Ishikawa (cell line): Measurements from ENCODE around the gene CHPT1.
A peak's percentile ranks its signal among the peaks of the same experiment; 100 is the strongest.

Source experiments
- CEBPB ChIP-seq: IDR thresholded peaks from 2 replicates; pipeline ENCODE4 v1.6.1; 2012
- CREB1 ChIP-seq: IDR thresholded peaks from 2 replicates; pipeline ENCODE4 v1.6.1; 2012; ENCODE audit warnings: low read depth
- EGR1 ChIP-seq: IDR thresholded peaks from 2 replicates; pipeline ENCODE4 v1.6.1; 2012
- EP300 ChIP-seq: IDR thresholded peaks from 2 replicates; pipeline ENCODE4 v1.6.1; 2012; ENCODE audit warnings: borderline replicate concordance
- FOXM1 ChIP-seq: IDR thresholded peaks from 2 replicates; pipeline ENCODE4 v1.6.1; 2012; ENCODE audit warnings: low read depth, borderline replicate concordance
- MAX ChIP-seq: IDR thresholded peaks from 2 replicates; pipeline ENCODE4 v1.6.1; 2012
- NFIC ChIP-seq: IDR thresholded peaks from 2 replicates; pipeline ENCODE4 v1.6.1; 2012
- RAD21 ChIP-seq: IDR thresholded peaks from 2 replicates; pipeline ENCODE4 v1.6.1; 2012; ENCODE audit warnings: low read depth
- REST ChIP-seq: IDR thresholded peaks from 2 replicates; pipeline ENCODE4 v1.6.1; 2012; ENCODE audit warnings: low read depth, mild to moderate bottlenecking
- TAF1 ChIP-seq: IDR thresholded peaks from 2 replicates; pipeline ENCODE4 v1.6.1; 2012; ENCODE audit warnings: low read depth, mild to moderate bottlenecking
- TCF12 ChIP-seq: IDR thresholded peaks from 2 replicates; pipeline ENCODE4 v1.6.1; 2012; ENCODE audit warnings: low read depth
- TEAD4 ChIP-seq: IDR thresholded peaks from 2 replicates; pipeline ENCODE4 v1.6.1; 2012
- USF1 ChIP-seq: IDR thresholded peaks from 2 replicates; pipeline ENCODE4 v1.6.1; 2012
- YY1 ChIP-seq: IDR thresholded peaks from 2 replicates; pipeline ENCODE4 v1.6.1; 2012; ENCODE audit warnings: low read depth
- ZBTB7A ChIP-seq: IDR thresholded peaks from 2 replicates; pipeline ENCODE4 v1.6.1; 2012; ENCODE audit warnings: low read depth

CHPT1 gene

DNA sequence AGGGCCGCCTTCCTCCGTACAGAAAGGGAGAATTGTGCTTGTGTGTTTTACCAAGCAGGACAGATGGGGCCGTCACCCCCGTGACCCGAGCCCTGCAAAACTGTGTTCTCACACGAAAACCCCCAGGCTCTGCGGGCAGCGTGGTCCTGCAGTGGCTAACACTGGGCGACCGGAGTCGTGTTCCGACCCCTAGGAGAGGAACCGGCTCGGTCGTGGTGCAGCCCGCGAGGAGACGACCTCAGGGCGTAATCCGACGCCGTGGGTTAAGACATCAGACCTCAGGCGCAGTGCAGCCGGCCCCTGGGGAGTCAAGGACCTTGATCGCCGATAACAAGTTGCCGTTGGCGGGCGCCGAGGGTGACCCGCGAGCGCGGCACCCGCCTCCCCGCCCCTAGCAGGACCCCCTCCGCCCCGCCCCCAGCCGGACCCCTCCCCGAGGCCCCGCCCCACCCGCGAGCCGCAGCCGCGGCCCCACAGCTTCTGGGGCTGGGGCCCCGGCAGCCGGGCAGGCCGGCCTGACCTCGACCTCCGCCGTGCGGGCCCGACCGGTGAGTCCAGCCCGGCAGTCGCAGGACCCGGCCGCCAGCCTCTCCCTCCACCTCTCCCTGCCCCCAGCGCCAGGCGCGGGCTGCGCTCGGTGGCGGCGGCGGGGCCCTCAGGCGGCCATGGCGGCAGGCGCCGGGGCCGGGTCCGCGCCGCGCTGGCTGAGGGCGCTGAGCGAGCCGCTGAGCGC lies at the start of gene CHPT1:
CHPT1 (plus strand) TSS at position 444 of the 733 bp plus-strand sequence; CDS start at position 666, 222 bp downstream.
- TF ChIP-seq ZBTB7A (peak; percentile 46; the same call in 1 of the 2 replicates), EGR1 (no peak), MAX (0 out of 2 replicates have a peak, but pooled peaks have one; percentile 28), TEAD4 (no peak), YY1 (peak; percentile 64; the same call in 1 of the 2 replicates), EP300 (no peak), REST (no peak), CEBPB (no peak)

- TF ChIP-seq EP300 (no peak), RAD21 (no peak), TEAD4 (no peak), USF1 (no peak), TCF12 (no peak), EGR1 (no peak), NFIC (no peak)
Observed at GRCh38 chr12:101647711-101648110, 49.7 kb upstream of the CHPT1 start.

DNA sequence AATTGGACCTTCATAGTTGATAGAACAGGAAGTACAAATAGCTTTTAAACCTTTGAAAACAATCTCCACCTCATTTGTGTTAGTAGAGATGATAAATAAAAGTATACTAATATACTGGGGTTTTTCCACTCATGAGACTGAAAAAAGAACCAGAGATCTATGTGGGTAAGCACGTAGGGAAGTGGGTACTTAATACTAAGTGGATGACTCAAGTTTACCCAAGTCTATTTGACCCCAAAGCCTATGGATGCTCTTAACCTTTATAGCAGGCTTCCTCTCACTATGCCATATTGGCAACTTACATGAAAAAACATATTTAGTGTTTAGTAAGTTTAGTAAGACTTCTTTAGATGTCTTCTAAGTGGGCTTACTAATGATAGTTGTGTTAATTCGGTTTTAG lies 49.2 kb upstream of the CHPT1 start:
- TF ChIP-seq TEAD4 (no peak), TCF12 (no peak), TAF1 (no peak), NFIC (no peak), REST (no peak), EGR1 (no peak), ZBTB7A (no peak), YY1 (no peak), EP300 (no peak), CEBPB (no peak), RAD21 (no peak), USF1 (no peak), FOXM1 (no peak), MAX (no peak), CREB1 (no peak)

DNA sequence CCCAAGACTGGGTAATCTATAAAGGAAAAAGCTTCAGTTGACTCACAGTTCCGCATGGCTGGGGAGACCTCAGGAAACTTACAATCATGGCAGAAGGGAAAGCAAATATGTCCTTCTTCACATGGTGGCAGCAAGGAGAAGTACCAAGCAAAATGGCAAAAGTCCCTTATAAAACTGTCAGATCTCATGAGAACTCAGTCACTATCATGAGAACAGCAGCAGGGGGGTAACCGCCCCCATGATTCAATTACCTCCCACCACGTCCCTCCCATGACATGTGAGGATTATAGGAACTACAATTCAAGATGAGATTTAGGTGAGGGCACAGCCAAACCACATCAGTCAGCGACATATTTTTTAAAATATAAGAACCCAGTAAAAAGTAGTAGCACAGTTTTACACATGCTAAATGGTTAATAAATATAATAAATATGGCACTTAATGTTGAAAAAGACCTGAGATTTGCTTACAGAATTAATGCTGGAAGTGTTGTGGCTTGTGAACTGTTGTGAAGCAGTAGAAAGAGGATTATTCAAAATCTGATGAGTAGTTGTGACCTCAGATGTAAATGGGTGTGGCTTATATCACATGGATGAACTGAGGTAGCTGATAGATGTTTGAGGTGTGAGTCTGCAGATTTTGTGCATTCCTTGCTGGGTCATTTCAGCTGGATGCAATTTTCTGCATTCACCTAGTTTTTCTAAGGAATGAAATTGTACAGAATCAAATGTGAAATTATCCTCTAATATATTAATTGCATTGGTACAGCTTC lies 46.9 kb upstream of the CHPT1 start:
- TF ChIP-seq REST: no peak
- TF ChIP-seq TCF12: no peak
- TF ChIP-seq CREB1: no peak
- no peak for TF ChIP-seq TAF1
- no peak for TF ChIP-seq USF1
- TF ChIP-seq TEAD4: no peak
- TF ChIP-seq EP300: no peak
- TF ChIP-seq FOXM1: no peak
- no peak for TF ChIP-seq ZBTB7A
- TF ChIP-seq EGR1: no peak
- TF ChIP-seq CEBPB: no peak
- TF ChIP-seq RAD21: no peak
- TF ChIP-seq YY1: no peak
- no peak for TF ChIP-seq MAX
